Adipocyte (in vitro differentiated cells): ENCODE results near the gene ENC1.

Experiments used
- DNase-seq: peaks from one replicate; pipeline ENCODE4 v3.0.0-alpha.2; 2015; ENCODE audit warnings: low read depth
- H3K27me3 ChIP-seq: replicated peaks from 2 replicates; pipeline ENCODE4 v1.7.0; 2013; ENCODE audit warnings: mild to moderate bottlenecking, low read length, moderate library complexity; ENCODE audit not compliant: control insufficient read depth, insufficient read depth
- H3K36me3 ChIP-seq: 2 replicates; pipeline ENCODE4 v1.7.0; 2013; ENCODE audit warnings: low read length, mild to moderate bottlenecking, moderate library complexity; ENCODE audit not compliant: control insufficient read depth, insufficient read depth, severe bottlenecking
- H3K4me1 ChIP-seq: 2 replicates; pipeline ENCODE4 v1.7.0; 2013; ENCODE audit warnings: mild to moderate bottlenecking, low read length, moderate library complexity; ENCODE audit not compliant: control insufficient read depth, insufficient read depth
- H3K4me3 ChIP-seq: 2 replicates; pipeline ENCODE4 v1.7.0; 2013; ENCODE audit warnings: mild to moderate bottlenecking, low read length, moderate library complexity
- H3K9ac ChIP-seq: 2 replicates; pipeline ENCODE4 v1.7.0; 2013; ENCODE audit warnings: mild to moderate bottlenecking, low read length, moderate library complexity
- H3K9me3 ChIP-seq: 2 replicates; pipeline ENCODE4 v1.7.0; 2013; ENCODE audit warnings: mild to moderate bottlenecking, low read length, moderate library complexity; ENCODE audit not compliant: control insufficient read depth

The ENC1 gene

DNA sequence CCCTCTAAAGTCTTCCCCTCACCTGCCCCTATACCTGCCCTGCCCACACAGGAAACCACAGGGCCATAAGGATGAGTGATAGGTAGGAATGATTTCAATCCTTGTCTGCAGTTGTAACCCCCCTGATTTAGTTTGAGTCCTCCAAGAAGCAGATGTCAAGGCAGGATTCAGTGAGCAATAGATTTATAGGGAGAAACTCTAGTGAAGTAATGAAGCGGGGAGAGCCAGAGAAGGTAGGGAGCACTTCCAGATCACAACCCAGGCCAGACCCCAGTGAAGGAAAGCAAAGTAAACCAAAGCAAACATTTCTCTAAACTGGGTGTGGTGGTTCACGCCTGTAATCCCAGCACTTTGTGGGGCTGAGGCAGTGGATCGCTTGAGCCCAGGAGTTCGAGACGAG, 22.4 kb downstream of the ENC1 start:
- no peak overlapping the region for H3K4me3 ChIP-seq
- no peak for DNase-seq
- H3K9me3 ChIP-seq = no peaks in the 10 kb centered on the region
- H3K4me1 ChIP-seq = no peaks in the 10 kb centered on the region
- H3K36me3 ChIP-seq = no peaks in the 10 kb centered on the region
- no peak overlapping the region for H3K9ac ChIP-seq
- no peaks in the 10 kb centered on the region for H3K27me3 ChIP-seq

GRCh38 chr5:74617202-74617601, 23.3 kb downstream of the ENC1 start:
- no peak for DNase-seq
- Histone ChIP-seq H3K9me3 (no peaks in the 10 kb centered on the region), H3K27me3 (no peaks in the 10 kb centered on the region)

DNA sequence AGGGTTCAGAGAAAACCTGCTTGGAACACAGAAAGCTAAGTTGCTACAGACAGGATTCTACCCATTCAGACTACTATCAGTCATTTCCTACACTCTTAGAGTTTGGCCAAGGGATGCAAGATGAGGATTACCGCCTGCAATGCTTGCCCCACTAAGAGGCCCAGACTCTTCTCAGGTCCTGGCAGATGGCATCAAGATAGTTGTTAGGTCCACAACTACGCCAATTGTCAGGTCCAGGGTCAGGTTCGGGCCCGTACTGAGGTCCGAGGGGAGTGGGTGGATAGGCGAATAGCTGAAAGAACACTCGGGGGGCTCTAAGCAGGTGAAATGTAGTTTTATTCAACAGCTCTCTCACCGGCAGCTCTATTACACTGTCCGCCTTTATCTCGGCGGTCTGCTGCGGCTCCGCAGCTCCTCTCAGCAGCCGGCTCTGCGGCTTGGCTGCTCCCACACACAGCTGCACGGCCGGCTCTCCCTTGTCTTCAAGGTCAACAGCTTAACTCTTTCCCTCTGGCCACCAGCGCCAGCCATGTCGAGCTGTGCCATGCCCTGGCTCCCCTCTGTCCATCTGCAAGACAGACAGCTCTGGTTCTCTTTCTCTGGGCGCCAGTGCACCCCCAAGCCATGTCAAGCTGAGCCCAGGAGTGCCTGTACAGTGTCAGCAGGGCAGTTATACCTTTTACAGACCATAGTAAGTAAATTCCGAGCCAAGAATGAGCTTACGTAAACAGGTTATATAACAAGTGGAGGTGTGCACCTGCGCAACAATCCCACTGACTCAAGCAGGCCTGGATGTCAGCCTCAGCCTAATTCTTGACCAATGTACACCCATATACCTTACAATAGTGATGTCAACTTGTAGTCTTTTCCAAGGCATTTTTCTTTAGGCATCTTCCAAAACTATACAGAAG, 24.0 kb downstream of the ENC1 start:
- Histone ChIP-seq H3K4me1 (no peaks in the 10 kb centered on the region), H3K4me3 (no peak overlapping the region)
- no peak for DNase-seq

More at GRCh38 chr5:74617202-74617601, 23.3 kb downstream of the ENC1 start:
- Histone ChIP-seq H3K9ac (no peak overlapping the region), H3K4me1 (no peaks in the 10 kb centered on the region), H3K4me3 (no peak overlapping the region), H3K36me3 (no peaks in the 10 kb centered on the region)

DNA sequence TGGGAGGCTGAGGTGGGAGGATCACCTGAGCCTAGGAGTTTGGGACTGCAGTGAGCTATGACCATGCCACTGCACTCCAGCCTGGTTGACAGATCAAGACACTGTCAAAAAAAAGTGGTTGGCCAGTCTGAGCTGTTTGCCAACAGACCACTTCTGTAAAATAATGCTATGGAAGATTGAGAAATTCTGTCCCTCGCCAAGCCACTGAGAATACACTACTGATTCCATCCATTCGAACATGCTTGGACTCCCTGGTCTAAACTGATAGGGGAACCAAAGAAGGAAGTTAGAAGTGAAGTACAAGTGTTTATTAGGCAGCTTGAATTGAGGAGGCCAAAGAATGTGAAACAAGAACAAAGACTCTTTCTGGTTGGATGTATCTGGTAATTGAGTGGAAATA, 27.2 kb downstream of the ENC1 start:
- Histone ChIP-seq H3K4me1 (no peaks in the 10 kb centered on the region), H3K9ac (no peak overlapping the region), H3K9me3 (no peaks in the 10 kb centered on the region), H3K36me3 (no peaks in the 10 kb centered on the region), H3K4me3 (no peak overlapping the region), H3K27me3 (no peaks in the 10 kb centered on the region)
- DNase-seq = no peak

More for the DNA sequence above, 24.0 kb downstream of the ENC1 start:
- Histone ChIP-seq H3K36me3 (no peaks in the 10 kb centered on the region), H3K27me3 (no peaks in the 10 kb centered on the region), H3K9me3 (no peaks in the 10 kb centered on the region), H3K9ac (no peak overlapping the region)

GRCh38 chr5:74612045-74612444, 28.5 kb downstream of the ENC1 start:
- no peaks in the 10 kb centered on the region for H3K4me1 ChIP-seq
- no peaks in the 10 kb centered on the region for H3K36me3 ChIP-seq
- no peak overlapping the region for H3K4me3 ChIP-seq
- no peaks in the 10 kb centered on the region for H3K9me3 ChIP-seq
- no peak overlapping the region for H3K9ac ChIP-seq
- H3K27me3 ChIP-seq = no peaks in the 10 kb centered on the region
- DNase-seq = no peak

- Histone ChIP-seq H3K36me3 (no peaks in the 10 kb centered on the region), H3K9ac (no peak overlapping the region), H3K4me1 (no peaks in the 10 kb centered on the region), H3K4me3 (no peak overlapping the region), H3K27me3 (no peaks in the 10 kb centered on the region), H3K9me3 (no peaks in the 10 kb centered on the region)
- DNase-seq = no peak
Observed at GRCh38 chr5:74608736-74609601, 31.6 kb downstream of the ENC1 start.

DNA sequence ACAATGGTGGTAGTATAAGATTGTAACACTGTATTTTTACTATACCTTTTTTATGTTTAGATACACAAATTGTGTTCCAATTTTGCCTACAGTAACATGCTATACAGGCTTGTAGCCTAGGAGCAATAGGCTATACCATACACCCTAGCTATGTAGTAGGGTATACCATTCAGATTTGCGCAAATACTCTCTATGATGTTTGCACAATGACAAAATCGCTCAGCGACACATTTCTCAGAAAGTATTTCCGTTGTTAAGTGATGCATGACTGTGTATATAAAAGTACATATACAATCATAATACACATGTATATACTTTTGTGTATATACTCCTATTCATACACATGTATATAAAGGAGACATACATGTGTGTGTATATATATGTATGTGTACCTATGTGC, 34.8 kb downstream of the ENC1 start:
- Histone ChIP-seq H3K9ac (no peak overlapping the region), H3K27me3 (no peaks in the 10 kb centered on the region), H3K9me3 (no peaks in the 10 kb centered on the region), H3K4me3 (no peak overlapping the region), H3K4me1 (no peaks in the 10 kb centered on the region), H3K36me3 (no peaks in the 10 kb centered on the region)
- no peak for DNase-seq

DNA sequence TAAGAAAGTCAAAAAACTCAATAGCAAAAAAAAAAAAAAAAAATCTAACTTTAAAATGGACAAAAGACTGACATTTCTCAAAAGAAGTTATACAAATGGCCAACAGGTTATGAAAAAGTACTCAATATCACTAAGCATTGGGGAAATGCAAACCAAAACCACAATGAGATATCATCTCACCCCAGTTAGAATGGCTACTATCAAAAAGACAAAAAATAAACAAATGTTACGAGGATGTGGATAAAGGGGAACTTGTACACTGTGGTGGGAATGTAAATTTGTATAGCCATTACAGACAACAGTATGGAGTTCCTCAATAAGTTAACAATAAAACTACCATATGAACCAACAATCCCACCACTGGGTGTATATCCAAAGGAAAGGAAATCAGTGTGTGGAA, 37.2 kb downstream of the ENC1 start:
- H3K36me3 ChIP-seq = no peaks in the 10 kb centered on the region
- no peaks in the 10 kb centered on the region for H3K9me3 ChIP-seq
- H3K4me1 ChIP-seq = no peaks in the 10 kb centered on the region
- no peak for DNase-seq
- H3K27me3 ChIP-seq = no peaks in the 10 kb centered on the region
- no peak overlapping the region for H3K9ac ChIP-seq
- H3K4me3 ChIP-seq = no peak overlapping the region

GRCh38 chr5:74599148-74599547, 41.4 kb downstream of the ENC1 start:
- Histone ChIP-seq H3K36me3 (no peaks in the 10 kb centered on the region), H3K4me1 (no peaks in the 10 kb centered on the region), H3K27me3 (no peaks in the 10 kb centered on the region), H3K4me3 (no peak overlapping the region), H3K9me3 (no peaks in the 10 kb centered on the region), H3K9ac (no peak overlapping the region)
- DNase-seq = no peak

DNA sequence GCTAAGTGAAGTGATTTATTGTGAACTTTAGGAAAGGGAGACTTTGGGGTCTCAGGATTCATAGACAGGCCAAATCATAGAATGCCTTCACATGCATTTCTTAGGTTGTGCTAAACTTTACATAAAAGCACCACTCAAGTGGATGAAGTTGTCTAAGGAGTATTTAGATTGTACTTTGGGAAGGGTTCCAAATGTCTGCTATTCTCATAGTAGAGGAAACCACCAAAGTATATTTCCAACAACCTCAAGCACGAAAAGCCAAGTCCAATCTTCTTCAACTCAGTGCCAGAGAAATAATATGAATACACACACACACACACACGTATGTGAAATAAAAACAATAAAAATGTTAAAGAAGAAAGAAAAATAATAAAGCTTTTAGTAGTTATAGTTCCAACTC, 41.8 kb downstream of the ENC1 start:
- Histone ChIP-seq H3K36me3 (no peaks in the 10 kb centered on the region), H3K9me3 (no peaks in the 10 kb centered on the region), H3K9ac (no peak overlapping the region), H3K27me3 (no peaks in the 10 kb centered on the region), H3K4me3 (no peak overlapping the region), H3K4me1 (no peaks in the 10 kb centered on the region)
- no peak for DNase-seq

DNA sequence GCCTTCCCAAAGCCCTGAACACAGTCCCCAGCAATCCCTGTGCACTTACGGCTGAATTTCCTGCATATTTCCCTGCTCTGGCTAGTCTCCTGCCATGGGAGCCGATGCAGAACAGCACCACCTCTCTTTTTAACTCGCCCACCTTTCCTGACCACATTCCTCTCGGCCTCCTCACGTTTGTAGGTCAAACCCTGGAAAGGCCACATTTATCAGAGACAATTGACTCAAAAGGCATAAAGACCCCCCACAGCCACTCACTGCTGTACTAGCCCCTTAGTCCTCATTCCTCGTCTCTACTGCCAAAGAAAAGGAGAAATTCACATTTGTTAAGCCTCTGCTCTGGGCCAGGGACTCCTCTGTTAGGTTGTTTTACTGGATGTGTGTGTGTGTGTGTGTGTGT, 43.6 kb downstream of the ENC1 start:
- Histone ChIP-seq H3K9ac (no peak overlapping the region), H3K9me3 (no peaks in the 10 kb centered on the region), H3K36me3 (no peaks in the 10 kb centered on the region), H3K27me3 (no peaks in the 10 kb centered on the region), H3K4me1 (no peaks in the 10 kb centered on the region), H3K4me3 (no peak overlapping the region)
- DNase-seq = no peak
